Stimulated activated CD4-positive, alpha-beta T cell treated with anti-CD3 and anti-CD28 coated beads, Interleukin-4, amount 100 ng/mL, for 4 hours (primary cell): ENCODE measurements around the gene OR51V1.
"Not testable (repeated sequence)": the region's sequence is repeated elsewhere in the genome, so short reads cannot be mapped to it uniquely, and the experiment has no call there.

Experiments
- DNase-seq, 2 experiments: peaks; one replicate each; pipeline ENCODE4 v3.0.0-alpha.2; 2020

Gene OR51V1

DNA sequence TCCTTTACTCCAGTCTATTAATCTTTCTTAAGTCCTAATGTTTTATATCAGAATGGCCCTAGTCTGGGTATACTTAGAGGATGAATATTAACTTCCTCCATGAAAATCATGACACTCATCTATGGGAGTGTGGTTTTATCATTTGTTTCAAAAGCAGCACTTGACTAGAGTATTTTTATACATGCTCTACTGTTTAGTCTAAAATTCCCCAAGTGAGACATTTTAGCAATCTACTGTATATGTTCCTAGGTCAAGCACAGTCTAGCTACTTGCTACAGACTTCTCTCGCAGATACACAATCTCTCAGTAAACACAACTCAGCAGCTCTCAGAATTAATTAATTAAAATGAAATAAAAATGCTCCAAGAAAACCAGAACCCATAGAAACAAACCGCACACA is 29.3 kb upstream of the OR51V1 start:
- no peak for DNase-seq

DNA sequence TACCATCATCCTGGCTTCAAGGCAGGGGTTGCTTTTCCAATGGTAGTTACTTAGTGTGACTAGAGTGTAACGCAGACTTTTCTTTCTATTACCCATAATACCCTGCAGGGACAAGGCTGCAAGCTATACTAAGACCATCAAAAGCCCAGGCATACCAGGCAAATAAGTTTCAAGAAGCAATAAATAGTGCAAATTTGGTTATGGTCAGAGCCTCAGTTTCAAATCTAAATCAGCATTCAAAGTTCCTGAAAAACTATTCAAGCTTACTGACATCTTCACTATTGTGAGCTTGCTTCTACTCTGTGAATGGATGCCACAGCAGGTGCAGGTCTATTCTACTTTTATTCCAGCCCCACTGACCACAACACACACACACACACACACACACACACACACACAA is 28.9 kb upstream of the OR51V1 start:
- no peak for DNase-seq

DNA sequence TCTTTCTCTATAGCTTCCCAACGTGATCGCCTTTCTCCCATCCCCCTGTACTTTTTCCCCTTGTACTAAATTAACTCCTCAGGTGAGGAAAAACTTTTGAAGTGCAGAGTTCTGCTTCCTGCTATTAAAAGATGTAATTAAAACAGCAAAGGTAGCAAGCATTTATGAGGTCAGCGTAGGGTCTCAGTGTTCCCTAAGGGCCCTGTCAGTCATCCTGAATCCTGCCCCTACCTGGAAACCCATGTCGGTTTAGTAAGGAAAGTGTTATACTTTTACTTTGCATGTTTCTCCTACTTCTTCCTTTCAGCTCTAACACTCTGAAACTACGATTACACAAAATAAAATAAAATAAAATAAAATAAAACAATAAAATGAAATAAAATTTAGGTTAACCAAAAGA is 27.6 kb upstream of the OR51V1 start:
- DNase-seq: no peak

DNA sequence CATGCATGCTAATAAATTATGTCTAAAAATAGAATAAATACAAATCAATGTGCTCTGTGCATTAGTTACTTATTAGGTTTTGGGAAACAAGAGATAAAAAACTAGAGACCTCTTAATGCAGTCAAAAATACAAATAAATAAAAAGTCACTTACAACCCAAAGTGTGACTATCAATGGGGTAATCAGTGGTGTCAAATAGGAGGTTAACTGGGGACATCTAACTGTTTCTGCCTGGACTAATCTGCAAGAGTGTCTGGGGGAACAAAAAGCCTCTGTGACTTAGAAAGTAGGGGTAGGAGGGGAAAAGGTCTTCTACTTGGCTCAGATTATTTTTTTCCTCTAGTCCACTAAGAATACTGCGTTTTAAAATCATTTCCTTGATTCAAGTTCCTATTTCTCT is 27.2 kb upstream of the OR51V1 start:
- no peak for DNase-seq

DNA sequence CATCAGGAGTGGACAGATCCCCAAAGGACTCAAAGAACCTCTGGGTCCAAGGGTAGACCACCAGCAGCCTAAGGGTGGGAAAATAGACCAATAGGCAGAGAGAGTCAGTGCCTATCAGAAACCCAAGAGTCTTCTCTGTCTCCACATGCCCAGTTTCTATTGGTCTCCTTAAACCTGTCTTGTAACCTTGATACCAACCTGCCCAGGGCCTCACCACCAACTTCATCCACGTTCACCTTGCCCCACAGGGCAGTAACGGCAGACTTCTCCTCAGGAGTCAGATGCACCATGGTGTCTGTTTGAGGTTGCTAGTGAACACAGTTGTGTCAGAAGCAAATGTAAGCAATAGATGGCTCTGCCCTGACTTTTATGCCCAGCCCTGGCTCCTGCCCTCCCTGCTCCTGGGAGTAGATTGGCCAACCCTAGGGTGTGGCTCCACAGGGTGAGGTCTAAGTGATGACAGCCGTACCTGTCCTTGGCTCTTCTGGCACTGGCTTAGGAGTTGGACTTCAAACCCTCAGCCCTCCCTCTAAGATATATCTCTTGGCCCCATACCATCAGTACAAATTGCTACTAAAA is 26.3 kb upstream of the OR51V1 start, which contains the start of gene HBB:
TSS of gene HBB (minus strand) at position 340 of the 579 bp plus-strand sequence. CDS start at position 290, 50 bp downstream.
- no peak for DNase-seq

DNA sequence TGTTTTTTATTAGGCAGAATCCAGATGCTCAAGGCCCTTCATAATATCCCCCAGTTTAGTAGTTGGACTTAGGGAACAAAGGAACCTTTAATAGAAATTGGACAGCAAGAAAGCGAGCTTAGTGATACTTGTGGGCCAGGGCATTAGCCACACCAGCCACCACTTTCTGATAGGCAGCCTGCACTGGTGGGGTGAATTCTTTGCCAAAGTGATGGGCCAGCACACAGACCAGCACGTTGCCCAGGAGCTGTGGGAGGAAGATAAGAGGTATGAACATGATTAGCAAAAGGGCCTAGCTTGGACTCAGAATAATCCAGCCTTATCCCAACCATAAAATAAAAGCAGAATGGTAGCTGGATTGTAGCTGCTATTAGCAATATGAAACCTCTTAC is 25.0 kb upstream of the OR51V1 start:
- no peak for DNase-seq

DNA sequence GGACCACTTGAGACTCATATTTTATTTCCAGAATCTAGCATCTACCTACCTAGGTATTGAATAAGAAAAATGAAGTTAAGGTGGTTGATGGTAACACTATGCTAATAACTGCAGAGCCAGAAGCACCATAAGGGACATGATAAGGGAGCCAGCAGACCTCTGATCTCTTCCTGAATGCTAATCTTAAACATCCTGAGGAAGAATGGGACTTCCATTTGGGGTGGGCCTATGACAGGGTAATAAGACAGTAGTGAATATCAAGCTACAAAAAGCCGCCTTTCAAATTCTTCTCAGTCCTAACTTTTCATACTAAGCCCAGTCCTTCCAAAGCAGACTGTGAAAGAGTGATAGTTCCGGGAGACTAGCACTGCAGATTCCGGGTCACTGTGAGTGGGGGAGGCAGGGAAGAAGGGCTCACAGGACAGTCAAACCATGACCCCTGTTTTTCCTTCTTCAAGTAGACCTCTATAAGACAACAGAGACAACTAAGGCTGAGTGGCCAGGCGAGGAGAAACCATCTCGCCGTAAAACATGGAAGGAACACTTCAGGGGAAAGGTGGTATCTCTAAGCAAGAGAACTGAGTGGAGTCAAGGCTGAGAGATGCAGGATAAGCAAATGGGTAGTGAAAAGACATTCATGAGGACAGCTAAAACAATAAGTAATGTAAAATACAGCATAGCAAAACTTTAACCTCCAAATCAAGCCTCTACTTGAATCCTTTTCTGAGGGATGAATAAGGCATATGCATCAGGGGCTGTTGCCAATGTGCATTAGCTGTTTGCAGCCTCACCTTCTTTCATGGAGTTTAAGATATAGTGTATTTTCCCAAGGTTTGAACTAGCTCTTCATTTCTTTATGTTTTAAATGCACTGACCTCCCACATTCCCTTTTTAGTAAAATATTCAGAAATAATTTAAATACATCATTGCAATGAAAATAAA is 24.3 kb upstream of the OR51V1 start:
- no peak for DNase-seq

DNA sequence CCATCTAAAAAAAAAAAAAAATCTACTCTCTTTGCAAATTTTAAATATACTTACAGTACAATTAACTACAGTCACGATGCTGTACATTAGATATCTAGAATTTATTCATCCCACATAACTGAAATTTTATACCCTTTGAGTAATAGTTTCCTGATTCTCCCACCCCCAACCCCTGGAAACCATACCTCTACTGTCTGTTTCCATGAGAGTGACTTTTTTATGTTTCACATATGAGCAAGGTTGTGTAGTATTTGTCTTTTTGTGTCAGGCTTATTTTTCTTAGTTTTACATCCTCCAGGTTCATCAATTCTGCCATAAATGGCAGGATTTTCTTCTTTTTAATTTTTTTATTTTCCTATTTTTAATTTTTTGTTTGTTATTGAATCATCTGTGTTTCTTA is 23.2 kb upstream of the OR51V1 start:
- DNase-seq: no peak

DNA sequence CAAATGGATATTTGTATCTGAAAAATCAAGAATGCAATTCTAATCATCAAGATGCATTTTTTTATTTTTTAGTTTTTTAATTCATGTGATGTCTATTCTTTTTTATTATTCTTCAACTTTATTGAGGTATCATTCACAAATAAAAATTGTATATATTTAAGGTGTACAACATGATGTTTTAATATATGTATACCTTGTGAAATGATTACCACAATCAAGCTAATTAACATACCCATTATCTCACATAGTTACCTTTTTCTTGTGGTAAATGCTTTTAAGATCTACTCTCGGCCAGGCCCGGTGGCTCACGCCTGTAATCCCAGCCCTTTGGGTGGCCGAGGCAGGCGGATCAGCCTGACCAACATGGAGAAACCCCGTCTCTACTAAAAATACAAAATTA is 22.7 kb upstream of the OR51V1 start:
- DNase-seq: no peak

DNA sequence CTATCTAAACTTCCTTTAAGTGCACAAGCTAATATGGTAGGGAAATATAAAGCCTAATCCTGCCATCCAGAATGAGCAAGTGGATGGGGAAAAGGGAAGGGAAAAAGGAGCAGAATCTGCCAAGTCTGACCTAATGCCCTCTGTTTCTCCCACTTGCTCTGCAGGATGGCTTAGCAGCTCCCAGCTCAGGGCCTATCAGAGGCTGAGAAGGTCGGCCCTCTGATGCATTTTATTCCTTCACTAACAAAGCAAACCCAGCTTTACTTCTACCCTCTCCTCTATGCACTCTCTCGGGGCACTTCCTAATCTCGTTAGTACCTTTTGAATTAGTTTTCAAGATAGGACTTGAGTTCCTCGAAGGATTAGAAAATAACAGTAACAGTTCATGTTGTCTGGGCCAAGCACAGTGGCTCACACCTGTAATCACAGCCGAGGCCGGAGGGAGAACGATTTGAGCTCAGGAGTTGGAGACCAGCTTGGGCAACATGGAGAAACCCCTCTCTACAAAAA is 9.9 kb upstream of the OR51V1 start:
- no peak for DNase-seq

DNA sequence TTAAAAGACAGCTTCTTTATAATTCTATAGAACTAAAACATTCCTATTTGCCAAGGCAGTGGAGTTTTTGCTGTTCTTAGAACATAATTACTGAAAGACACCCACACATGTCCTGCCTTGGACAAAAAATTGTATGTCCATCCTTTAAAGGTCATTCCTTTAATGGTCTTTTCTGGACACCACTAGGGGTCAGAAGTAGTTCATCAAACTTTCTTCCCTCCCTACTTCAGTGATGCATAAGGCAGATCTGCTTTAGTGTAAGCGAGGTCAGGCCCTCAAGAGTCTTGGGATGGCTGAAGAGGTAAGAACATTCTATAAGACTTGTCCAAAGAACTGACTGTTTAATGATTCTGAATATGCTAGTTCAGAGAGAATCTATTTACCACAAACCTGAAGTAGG is 4.3 kb upstream of the OR51V1 start:
- no peak for DNase-seq

DNA sequence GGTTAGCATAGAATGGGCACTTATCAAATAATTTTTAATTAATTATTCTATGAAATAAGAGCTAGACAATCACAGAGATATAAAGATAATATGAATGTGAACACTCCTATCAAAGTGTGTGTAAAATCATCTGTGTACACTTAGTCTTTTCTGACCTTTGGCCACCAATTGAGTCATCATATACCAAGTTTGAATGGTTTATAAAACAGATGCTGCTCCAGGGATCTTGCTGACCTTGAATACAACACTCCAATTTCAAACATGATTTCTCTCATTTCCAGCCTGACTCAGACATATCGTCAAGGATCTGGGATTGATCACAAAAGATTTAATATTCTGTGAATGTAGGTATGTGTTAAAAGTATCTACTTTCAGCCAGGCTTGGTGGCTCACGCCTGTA is 2.9 kb upstream of the OR51V1 start:
- DNase-seq: no peak

DNA sequence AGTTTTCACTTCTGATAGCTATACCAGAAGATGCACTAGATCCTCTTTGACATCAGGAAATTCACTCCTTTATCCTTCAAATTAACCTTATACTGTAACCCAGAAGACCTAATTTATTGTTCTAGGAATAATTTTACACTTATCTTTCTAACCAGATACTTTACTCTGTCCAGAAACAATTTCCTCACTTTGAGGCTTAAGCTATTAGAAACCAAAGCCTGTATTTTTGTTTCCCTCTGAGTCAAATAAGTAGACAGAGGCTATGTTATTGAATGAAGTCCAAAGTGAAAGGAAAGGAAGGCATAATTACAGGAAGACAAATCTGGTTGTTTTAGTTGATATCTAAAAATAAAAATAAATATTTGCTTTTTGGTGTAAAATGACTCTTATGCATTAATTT is 2.2 kb downstream of the OR51V1 start:
- no peak for DNase-seq

DNA sequence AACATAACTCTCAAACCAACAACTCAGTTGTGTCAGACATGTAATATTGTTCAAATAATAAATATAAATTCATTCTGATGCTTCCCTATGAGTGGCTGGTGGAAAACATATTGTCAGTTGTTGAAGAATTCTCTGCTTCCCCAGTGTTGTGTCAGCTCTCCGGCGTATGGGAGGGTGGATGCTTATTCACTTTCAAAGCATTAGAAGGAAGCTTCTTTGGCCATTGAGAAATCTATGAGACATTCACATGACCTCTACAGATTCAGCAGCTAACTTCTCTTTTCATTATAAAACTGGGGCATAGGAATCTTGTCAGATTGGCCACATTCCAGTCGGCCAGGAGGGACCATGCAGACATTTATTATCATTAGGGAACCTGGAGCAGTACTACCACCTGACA is 2.9 kb downstream of the OR51V1 start:
- no peak for DNase-seq

DNA sequence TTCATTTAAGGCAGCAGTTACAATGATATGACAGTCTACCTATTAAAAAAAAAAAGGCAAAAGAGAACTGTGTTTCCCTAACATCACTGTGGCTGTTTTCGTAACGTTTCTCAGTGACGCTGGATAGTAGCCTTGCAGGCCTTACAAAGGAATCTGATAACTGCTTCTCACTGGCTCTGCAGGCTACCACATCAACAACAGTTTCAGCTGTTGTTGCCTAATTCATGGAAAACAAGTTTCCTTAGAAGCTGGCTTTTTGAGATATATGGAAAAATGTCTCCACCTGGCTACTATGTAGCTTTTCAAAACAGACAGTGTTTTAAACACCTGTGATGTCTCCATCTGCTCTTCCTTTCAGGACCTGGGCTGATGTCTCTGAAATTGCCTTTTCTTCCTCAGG is 3.8 kb downstream of the OR51V1 start:
- DNase-seq: no peak

DNA sequence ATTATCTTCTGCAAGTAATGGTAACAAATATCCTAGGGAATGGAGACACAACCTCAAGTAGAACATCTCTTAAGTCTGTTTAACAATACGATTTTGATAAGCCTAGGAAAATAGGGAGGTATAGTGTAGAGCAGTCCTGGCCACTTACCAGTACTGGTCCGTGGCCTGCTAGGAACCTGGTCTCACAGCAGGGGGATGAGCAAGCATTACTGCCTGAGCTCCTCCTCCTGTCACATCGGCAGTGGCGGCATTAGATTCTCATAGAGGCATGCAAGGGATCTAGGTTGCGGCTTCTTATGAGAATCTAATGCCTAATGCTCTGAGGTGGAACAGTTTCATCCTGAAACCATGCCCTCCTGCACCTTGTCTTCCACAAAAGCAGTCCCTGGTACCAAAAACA is 4.4 kb downstream of the OR51V1 start:
- no peak for DNase-seq

DNA sequence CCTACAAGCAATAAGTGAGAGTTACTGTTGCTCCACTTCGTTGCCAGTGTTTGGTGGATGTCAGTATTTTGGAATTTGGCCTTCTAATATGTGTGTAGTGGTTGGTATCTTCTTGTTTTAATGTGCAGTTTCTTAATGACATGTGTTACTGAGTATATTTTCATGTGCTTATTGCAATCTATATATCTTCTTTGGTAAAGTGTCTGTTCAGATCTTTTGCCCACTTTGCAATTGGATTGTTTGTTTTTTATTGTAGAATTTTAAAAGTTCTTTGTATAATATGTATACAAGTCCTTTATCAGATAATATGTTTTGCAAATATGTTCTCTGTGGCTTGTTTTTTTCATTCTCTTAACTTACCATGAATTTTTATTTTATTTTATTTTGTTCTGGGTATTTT is 7.7 kb downstream of the OR51V1 start:
- no peak for DNase-seq

DNA sequence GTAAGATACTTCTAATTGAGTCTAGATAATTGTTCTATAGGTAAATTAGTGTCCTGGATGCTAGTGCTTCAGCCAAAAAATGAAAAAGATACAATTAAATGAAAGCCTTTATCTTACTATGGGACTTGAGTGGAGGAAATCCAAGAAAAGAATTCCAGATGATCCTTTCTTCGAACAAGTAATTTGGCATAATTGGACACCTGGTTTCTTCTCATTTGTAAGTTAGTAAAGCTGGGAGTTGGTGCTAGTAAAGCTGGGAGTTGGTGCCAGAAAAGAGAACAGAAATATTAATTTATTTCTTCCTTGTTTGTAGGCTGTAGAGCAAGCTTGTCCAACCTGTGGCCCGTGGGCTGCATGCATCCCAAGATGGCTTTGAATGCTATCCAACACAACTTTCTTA is 12.3 kb downstream of the OR51V1 start:
- DNase-seq: no peak

DNA sequence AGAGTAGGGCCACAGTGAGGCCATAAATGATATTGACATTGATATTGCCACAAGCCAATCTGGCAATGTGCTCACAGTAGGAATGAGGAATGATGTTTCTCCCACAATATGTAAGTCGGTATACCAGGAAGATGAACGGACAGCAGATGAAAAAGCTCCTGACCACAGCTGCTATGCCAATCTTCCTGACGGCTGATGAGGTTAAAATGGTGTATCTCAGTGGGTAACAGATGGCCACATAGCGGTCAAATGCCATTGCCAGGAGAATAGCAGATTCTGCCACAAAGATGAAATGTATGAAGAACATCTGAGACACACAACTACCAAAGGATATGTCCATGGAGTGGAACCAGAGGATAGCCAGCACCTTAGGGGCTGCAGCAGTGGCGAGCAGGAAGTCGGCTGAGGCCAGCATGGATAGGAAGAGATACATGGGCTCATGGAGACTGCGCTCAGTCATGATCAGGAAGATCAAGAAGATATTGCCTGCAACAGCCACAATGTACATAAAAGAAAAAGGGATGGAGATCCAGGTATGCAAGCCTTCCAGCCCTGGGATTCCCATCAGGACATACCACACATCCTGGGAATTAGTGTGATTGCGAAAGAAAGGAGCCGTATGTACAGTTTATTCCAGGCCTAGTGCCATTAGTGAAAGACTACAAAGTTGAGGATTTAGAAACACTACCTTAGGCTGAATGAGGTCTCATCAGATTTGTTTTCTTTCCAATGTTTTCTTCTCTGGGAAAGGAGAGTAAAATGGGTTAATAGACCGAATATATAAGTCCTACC is 22.2 kb downstream of the OR51V1 start:
- no peak for DNase-seq

DNA sequence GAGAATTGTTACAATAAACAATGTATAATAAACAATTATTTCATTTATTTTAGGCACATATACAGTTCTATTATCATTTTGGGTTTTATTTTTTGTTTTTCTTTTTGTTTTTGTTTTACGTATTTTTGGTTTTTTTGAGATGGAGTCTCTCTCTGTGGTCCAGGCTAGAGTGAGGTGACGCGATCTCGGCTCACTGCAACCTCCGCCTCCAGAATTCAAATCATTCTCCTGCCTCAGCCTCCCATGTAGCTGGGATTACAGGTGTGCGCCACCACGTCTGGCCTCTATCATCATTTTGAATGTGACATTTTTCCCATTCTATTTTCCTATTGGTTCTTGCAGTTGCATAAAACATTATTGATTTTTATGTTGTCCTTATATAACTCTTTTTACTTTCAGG is 25.5 kb downstream of the OR51V1 start:
- no peak for DNase-seq

DNA sequence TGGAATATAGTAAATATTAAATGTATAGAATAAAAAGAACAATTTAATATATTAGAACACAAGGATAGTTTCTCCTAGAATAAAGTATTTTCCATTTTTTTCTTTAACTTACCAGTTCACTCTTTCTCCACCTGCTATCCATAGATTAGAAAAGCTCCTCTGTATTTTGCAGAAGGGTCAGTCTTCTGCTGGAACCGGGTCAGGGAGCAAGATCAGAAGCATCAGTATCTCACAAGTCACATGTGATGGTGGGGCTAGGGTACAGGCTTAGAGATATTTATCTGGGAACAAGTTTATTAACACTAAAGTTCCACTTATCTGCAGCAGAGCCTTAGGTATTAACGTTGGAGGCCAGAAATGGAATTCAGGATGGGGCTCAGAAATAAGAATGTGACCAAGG is 28.6 kb downstream of the OR51V1 start:
- DNase-seq: no peak

DNA sequence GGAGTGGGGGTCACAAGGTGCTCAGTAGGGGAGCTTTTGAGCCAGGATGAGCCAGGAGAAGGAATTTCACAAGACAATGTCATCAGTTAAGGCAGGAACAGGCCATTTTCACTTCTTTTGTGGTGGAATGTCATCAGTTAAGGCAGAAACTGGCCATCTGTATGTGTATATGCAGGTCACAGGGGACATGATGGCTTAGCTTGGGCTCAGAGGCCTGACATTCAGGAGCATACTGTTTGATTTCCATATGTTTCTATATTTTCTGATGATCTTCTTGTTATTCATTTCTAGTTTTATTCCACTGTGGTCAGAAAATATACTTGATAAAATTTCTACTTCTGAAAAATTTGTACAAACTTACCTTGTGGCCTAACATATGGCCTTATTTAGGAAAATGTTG is 34.6 kb downstream of the OR51V1 start:
- not testable (repeated sequence) for DNase-seq

DNA sequence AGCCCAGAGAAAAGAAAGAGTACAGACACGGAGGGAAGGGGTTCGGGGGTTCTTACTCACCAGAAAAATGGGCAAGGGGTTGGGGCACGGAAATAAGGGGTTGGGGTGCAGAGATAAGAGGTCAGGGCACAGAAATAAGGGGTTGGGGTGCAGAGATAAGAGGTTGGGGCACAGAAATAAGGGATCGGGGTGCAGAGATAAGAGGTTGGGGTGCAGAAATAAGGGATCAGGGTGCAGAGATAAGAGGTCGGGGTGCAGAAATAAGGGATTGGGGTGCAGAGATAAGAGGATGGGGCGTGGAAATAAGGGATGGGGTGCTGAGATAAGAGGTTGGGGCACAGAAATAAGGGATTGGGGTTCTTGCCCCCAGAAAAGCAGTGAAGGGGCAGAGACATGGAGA is 35.7 kb downstream of the OR51V1 start:
- not testable (repeated sequence) for DNase-seq

DNA sequence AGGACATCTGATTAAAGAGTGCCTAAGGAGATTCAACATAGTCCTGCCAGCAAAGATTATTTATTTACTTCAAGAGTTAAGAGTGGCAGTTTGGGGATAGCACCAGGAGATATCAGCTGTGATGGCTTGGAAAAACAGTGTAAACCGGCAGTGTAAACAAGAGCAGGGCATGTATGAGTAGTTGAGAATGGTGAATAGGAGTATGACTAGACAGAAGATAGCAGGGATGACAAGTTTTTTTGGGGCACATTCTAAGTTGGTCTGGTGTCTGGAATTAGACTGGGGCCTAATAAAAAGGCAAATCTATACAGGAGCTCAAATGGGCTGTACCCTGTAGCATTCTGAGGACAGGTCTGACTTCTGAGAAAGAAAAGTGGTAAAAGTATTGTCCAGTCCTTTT is 39.4 kb downstream of the OR51V1 start:
- not testable (repeated sequence) for DNase-seq
